IPS-NIHi11 (cell line): Measurements from ENCODE around the gene XPO4.
"Not testable (repeated sequence)": the region's sequence is repeated elsewhere in the genome, so short reads cannot be mapped to it uniquely, and the experiment has no call there.

Experiments
- DNase-seq: peaks from one replicate; pipeline ENCODE4 v3.0.0; 2012; ENCODE audit warnings: mixed read lengths, low spot score

Gene XPO4

DNA sequence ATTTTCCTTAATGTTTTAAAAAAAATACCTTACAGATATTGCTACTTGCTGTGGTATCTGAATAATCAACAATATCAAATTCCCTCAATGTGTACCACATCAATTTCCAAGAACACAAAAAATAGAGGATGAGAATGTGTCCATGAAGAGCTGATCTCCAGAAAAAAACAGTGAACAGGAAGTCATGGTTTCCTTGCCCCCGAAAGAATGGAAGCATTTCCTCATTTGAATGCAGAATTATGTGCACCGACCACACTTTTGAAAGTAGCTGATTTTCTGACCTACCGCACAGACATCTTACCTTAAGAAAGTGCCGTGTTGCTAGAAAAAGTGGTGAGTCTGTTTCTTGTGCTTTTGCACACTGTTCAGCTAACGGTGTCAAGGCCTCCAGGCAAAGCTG, 115.4 kb downstream of the XPO4 start:
- no peak for DNase-seq

GRCh38 chr13:20782116-20782708, 120.3 kb downstream of the XPO4 start:
- no peak for DNase-seq

DNA sequence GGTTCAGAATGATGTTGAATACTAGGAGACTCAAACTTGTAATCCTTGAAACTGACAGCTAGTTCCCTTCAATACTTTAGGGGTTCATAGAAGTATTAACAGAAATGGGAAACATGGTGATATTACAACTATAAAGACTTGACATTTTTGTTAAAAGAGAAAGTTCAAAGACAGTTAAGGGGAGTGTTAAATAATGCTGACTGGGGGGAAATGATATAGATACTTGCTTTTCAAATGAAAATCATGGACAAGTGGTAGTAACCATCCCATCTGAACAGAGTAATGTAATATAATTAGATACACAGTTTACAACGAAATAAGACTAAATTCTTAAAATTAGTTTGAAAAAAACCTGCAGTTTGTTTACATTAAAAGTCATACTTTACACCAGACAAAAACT, 122.2 kb downstream of the XPO4 start:
- no peak for DNase-seq

DNA sequence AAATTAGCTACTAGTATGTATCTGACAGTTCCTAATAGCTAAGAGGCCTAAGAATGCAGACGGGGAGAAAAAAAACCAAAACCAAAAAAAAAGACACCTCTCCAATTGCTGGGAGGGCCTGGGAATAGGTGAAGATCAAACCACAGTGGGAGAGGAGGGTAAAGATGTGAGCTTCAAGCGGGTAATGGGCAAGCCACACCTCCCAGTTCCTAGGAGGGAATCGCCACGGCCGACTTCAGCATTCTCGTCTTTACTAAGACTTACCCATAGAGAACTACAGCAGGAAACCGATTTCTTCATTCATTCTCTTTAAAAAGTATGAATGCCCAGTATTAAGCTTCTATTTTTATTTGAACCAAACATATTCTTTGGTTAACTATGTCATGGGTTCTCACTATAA, 123.1 kb downstream of the XPO4 start:
- no peak for DNase-seq

- no peak for DNase-seq
Measured at GRCh38 chr13:20778311-20778710, 124.2 kb downstream of the XPO4 start.

GRCh38 chr13:20776751-20777150, 125.8 kb downstream of the XPO4 start:
- DNase-seq, result no peak

GRCh38 chr13:20775961-20776360, 126.6 kb downstream of the XPO4 start:
- no peak for DNase-seq

- no peak for DNase-seq
Measured at GRCh38 chr13:20774746-20775145, 127.8 kb downstream of the XPO4 start.

DNA sequence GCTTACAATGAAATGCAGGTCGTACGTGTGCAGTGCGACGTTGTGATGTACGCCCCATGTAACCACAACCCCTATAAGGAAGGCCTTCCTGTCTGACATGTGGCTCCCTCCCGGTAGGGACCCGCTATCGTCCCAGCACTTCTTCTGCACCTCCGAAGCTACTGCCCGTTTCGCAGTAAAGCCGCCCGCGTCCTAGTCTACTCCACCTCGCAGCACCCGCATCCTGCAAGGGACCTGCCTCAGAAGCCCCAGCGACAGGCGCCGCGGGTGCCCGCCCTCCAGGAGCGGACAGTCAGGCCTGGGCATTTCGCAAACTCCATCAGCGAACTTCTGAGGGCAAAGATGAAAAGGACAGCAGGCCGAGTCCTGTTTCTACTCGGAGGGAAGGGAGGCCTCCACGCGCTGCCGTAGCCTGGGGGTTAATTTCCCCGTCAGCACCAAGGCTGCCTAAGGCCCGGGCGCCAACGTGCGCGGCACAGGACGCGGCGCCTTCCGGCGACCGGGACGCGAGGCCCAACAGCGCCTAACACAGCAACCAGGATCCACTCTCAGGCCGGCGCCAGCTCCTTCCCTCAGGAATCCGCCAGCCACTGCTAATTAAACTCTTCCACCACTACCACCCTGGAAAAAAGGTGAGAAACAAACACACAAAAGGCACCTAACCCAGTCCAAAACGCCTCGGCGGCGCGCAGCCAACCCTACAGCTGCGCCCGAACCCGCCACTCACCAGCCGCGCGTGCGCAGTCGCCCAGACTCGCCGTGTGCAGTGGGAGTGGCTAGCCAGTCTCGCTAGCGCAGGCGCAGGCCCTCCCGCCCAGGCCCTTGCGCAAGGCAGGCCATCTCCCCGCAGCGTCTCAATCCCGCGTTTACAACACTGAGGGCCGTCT, 129.1 kb downstream of the XPO4 start, which contains the start of gene EEF1AKMT1:
EEF1AKMT1 (minus strand) TSS at position 768 of the 887 bp plus-strand sequence. CDS start 16,363 bp downstream, outside the sequence.
- DNase-seq, result peak; percentile 93

GRCh38 chr13:20772401-20773131, 130.0 kb downstream of the XPO4 start:
- no peak for DNase-seq

GRCh38 chr13:20769834-20770233, 132.7 kb downstream of the XPO4 start:
- no peak for DNase-seq

- no peak for DNase-seq
Measured at GRCh38 chr13:20769091-20769490, 133.5 kb downstream of the XPO4 start.

- no peak for DNase-seq
Measured at GRCh38 chr13:20767309-20767943, 135.1 kb downstream of the XPO4 start.

GRCh38 chr13:20760872-20761271, 141.7 kb downstream of the XPO4 start:
- no peak for DNase-seq

DNA sequence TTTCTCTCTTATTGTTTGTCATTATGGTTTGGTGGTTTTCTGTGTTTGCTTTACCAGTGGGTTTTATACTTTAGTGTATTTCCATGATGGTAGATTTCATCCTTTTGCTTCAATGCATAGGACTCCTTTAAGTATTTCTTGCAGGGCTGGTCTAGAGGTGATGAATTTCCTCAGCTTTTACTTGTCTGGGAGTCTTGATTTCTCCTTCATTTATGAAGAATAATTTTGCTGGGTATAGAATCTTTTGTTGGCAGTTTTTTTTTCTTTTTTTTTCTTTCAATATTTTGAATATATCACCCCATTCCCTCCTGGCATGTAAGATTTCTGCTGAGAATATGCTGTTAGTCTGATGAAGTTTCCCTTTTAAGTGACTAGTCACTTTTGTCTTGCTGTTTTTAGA, 148.5 kb downstream of the XPO4 start:
- no peak for DNase-seq

DNA sequence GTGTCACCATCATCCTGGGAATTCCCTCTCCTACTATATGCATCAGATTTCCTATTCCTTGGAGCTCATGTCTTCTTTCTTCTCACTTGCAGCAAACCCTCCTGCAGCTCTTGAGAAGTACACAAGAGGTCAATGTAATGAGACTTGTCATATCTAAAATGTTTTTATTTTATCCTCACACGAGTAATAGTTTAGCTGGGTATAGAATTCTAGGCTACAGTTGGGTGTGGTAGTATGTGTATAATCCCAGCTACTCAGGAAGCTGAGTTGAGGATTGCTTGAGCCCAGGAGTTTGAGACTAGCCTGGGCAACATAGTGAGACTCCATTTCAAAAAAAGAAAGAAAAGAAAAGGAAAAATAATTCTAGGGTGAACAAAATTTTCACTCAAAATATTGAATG, 153.2 kb downstream of the XPO4 start:
- DNase-seq, result no peak

- not testable (repeated sequence) for DNase-seq
Measured at GRCh38 chr13:20743830-20744404, 158.6 kb downstream of the XPO4 start.

- DNase-seq, result no peak
Measured at GRCh38 chr13:20740021-20740420, 162.5 kb downstream of the XPO4 start.

- DNase-seq, result no peak
Measured at GRCh38 chr13:20738616-20739015, 163.9 kb downstream of the XPO4 start.

GRCh38 chr13:20729633-20730585, 172.6 kb downstream of the XPO4 start:
- DNase-seq, result no peak
